ENCODE data around the gene TSPAN31.

- TF ChIP-seq EZH2phosphoT487 (IDR thresholded peaks at IDR 0.05) (no peak), CTCF (IDR thresholded peaks at IDR 0.05) (no peak)
Observed at GRCh38 chr12:57732726-57733593, 11.9 kb upstream of the TSPAN31 start.

All from neural progenitor cell (in vitro differentiated cells).